Activated T-helper 2 cell treated with anti-CD3 and anti-CD28 coated beads, Interferon-gamma antibody, Interleukin-2, Interleukin-4, amounts not matched to agents 10 μg/mL and 5 μg/mL and 100 μg/mL, durations not matched to agents 14 hours and 24 hours and 36 hours (primary cell): ENCODE data around the gene TMEM145. TPM values are rescaled to one million over a fixed set of nuclear protein-coding genes. Genes with fewer than 3 reads are reported as not detected.

Experiments used
- total RNA-seq: library from RNA; stranded (reverse); gene quantifications from 2 replicates; pipeline ENCODE4 v1.2.3, GENCODE V29; 2022

TMEM145 gene
- total RNA-seq, 1 donor from 2014 or later = 0.71 TPM

Other genes starting within 250 kb of the TMEM145 start
- gene GRIK5, start 243.1 kb upstream of the TMEM145 start, total RNA-seq = 2.4 and 3.3 TPM in 2 replicates
- 15.7 and 16.6 TPM in 2 replicates for gene ZNF574, start 237.1 kb upstream of the TMEM145 start, total RNA-seq
- gene POU2F2, start 180.9 kb upstream of the TMEM145 start, total RNA-seq = 48.6 and 49.5 TPM in 2 replicates
- gene DEDD2, start 95.6 kb upstream of the TMEM145 start, total RNA-seq = 32.1 and 33.6 TPM in 2 replicates
- gene ZNF526, start 93.0 kb upstream of the TMEM145 start, total RNA-seq = 17.3 and 18.4 TPM in 2 replicates
- gene GSK3A, start 70.7 kb upstream of the TMEM145 start, total RNA-seq = 48.0 and 52.4 TPM in 2 replicates
- 58.4 and 59.1 TPM in 2 replicates for gene ERF, start 58.2 kb upstream of the TMEM145 start, total RNA-seq
- 68.3 and 69.3 TPM in 2 replicates for gene CIC, start 44.1 kb upstream of the TMEM145 start, total RNA-seq
- gene PRR19, start 11.2 kb upstream of the TMEM145 start, total RNA-seq = 0.74 and 0.91 TPM in 2 replicates
- 49.3 and 50.9 TPM in 2 replicates for gene PAFAH1B3, start 10.7 kb upstream of the TMEM145 start, total RNA-seq
- gene MEGF8, start 12.3 kb downstream of the TMEM145 start, total RNA-seq = 9.7 and 10.3 TPM in 2 replicates
- 0.53 TPM in 1 of 2 replicates, not detected in the other for gene CNFN, start 77.0 kb downstream of the TMEM145 start, total RNA-seq
- 33.0 and 35.2 TPM in 2 replicates for gene LIPE, start 114.1 kb downstream of the TMEM145 start, total RNA-seq
- not detected in 2 replicates for gene CXCL17, start 129.6 kb downstream of the TMEM145 start, total RNA-seq
- gene CEACAM1, start 215.2 kb downstream of the TMEM145 start, total RNA-seq = 7.1 and 8.5 TPM in 2 replicates